Neural progenitor cell (in vitro differentiated cells): Measurements from ENCODE around the gene HNRNPDL.

Source experiments
- CTCF ChIP-seq: fragments of 200-600 bp; sonication (generic); IDR thresholded peaks from 2 replicates; pipeline ENCODE4 v1.5.1; 2017; ENCODE audit warnings: antibody characterized with exemption, mild to moderate bottlenecking
- EZH2 ChIP-seq: fragments of 200-600 bp; sonication (generic); IDR thresholded peaks from 2 replicates; pipeline ENCODE4 v1.6.1; 2017; ENCODE audit warnings: antibody characterized with exemption, mild to moderate bottlenecking, moderate library complexity

- TF ChIP-seq EZH2, result no peak
- no peak for TF ChIP-seq CTCF
Measured at GRCh38 chr4:82428526-82428968, 1.7 kb downstream of the HNRNPDL start.
